Pulmonary artery endothelial cell (primary cell): ENCODE results near the gene SLC25A34. TPM values are rescaled to one million over a fixed set of nuclear protein-coding genes. Genes with fewer than 3 reads are reported as not detected.
A peak's percentile ranks its signal among the peaks of the same experiment; 100 is the strongest.

Experiments used
- DNase-seq: peaks from one replicate; pipeline ENCODE4 v3.0.0-alpha.2; 2011; ENCODE audit warnings: low read depth, low spot score
- total RNA-seq: library from RNA; depleted of rRNA; stranded (reverse); fragments of >200 nt; gene quantifications from 2 replicates; pipeline ENCODE4 v1.2.3, GENCODE V29; 2014

SLC25A34 gene
- total RNA-seq, 1 donor from 2014 or later = 0.20 TPM

GRCh38 chr1:15751717-15752116 is 15.7 kb downstream of the SLC25A34 start:
- no peak for DNase-seq

GRCh38 chr1:15753776-15754175 is 17.7 kb downstream of the SLC25A34 start:
- DNase-seq = no peak

- DNase-seq = no peak
These were observed 19.1 kb downstream of the SLC25A34 start for GRCh38 chr1:15755021-15755645.

- no peak for DNase-seq
These were observed 19.6 kb downstream of the SLC25A34 start for GRCh38 chr1:15755646-15756040.

GRCh38 chr1:15756143-15757015 is 20.3 kb downstream of the SLC25A34 start:
- no peak for DNase-seq

GRCh38 chr1:15757016-15757543 is 21.0 kb downstream of the SLC25A34 start:
- DNase-seq = no peak

- no peak for DNase-seq
These were observed 21.7 kb downstream of the SLC25A34 start for GRCh38 chr1:15757575-15758342.

GRCh38 chr1:15758343-15758931 is 22.4 kb downstream of the SLC25A34 start, which contains the start of gene FBLIM1:
Gene FBLIM1, plus strand, starts transcription at chr1:15758795. Its CDS starts 6,189 bp downstream, at chr1:15764984.
- no peak for DNase-seq

GRCh38 chr1:15758953-15759661 is 23.0 kb downstream of the SLC25A34 start:
- DNase-seq = no peak

- peak; percentile 77 for DNase-seq
These were observed 24.6 kb downstream of the SLC25A34 start for GRCh38 chr1:15760520-15761211.

- DNase-seq = no peak
These were observed 25.5 kb downstream of the SLC25A34 start for GRCh38 chr1:15761366-15762128.

- DNase-seq = no peak
These were observed 26.5 kb downstream of the SLC25A34 start for GRCh38 chr1:15762546-15762945.

- no peak for DNase-seq
These were observed 28.3 kb downstream of the SLC25A34 start for GRCh38 chr1:15764269-15764764.

- DNase-seq = no peak
These were observed 28.8 kb downstream of the SLC25A34 start for GRCh38 chr1:15764890-15765289.

GRCh38 chr1:15765495-15766194 is 29.6 kb downstream of the SLC25A34 start:
- DNase-seq = peak; percentile 72

- DNase-seq = no peak
These were observed 31.9 kb downstream of the SLC25A34 start for GRCh38 chr1:15767941-15768340.

- DNase-seq = no peak
These were observed 32.3 kb downstream of the SLC25A34 start for GRCh38 chr1:15768388-15768787.

- DNase-seq = no peak
These were observed 34.4 kb downstream of the SLC25A34 start for GRCh38 chr1:15770313-15770962.
